Panc1 (cell line): ENCODE measurements around the gene WDR90.

Source experiments
- CTCF ChIP-seq: fragments of 450-650 bp; IDR thresholded peaks from 2 replicates; pipeline ENCODE4 v1.5.1; 2017; ENCODE audit warnings: mild to moderate bottlenecking
- POLR2AphosphoS5 ChIP-seq: IDR thresholded peaks from 2 replicates; pipeline ENCODE4 v1.6.1; 2012; ENCODE audit warnings: mild to moderate bottlenecking, low read depth, low read length, moderate library complexity
- TCF7L2 ChIP-seq: IDR thresholded peaks from 2 replicates; pipeline ENCODE4 v1.6.1; 2011; ENCODE audit warnings: mild to moderate bottlenecking, low read depth, low read length, inconsistent platforms

DNA sequence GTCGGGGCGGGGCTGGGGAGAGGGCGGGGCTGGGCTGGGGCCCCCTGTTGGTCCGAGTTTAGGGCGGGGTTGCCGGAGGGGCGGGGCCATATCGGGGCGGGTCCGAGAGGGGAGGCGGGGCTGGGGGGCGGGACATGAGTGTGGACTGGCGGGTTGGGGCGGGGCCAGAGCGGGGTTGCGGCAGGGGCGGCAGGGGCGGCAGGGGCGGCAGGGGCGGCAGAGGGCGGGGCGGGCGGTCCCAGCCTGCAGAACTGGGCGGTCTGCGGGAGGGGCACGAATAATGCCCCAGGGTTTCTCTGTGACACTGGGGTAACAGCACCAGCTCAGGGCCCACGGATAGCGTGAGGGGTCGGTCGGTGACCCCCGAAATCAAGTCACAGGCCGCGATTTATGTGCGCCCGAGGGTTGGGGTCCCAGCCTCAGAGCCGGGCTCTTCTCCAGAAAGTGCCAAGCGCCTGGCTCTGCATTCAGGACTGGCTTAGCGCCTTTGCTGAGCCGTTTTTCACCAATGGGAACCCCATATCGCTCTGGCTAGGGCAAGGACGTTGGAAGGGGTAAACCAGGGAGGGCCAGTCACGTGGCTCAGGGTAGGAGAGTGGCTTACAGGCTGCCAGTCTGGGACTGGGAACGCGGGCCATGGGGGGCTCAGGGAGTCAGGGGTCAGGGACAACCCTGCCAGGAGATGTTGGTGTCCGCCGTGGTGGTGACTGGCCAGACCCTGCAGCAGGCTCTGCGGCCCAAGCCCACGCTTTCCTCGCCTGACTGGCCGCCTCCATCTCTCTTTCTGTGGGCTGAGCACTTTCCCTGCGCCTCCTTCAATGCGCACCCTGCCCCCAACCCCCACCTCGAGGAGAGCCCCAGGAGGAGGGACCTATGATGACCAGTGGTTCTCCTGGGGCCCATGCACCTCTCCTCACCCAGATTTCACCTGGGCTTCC lies 11.8 kb upstream of the WDR90 start:
- no peak; the same call in 1 of the 2 replicates for TF ChIP-seq POLR2AphosphoS5
- TF ChIP-seq CTCF = no peak
- TF ChIP-seq TCF7L2 = no peak
